ENCODE data around the gene GSTM3. TPM values are rescaled to one million over a fixed set of nuclear protein-coding genes. Genes with fewer than 3 reads are reported as not detected.

Gene GSTM3
- total RNA-seq, 1 experiment from 2014 or later = 10.6 TPM

GRCh38 chr1:109770331-109771095 is 29.7 kb upstream of the GSTM3 start:
- no peaks in the 10 kb centered on the region for H3K27me3 Mint-ChIP-seq (ENCODE audit: insufficient read depth, unreplicated experiment)
- no TSS peak for BruUV-seq (replicated peaks)
- ChIA-PET POLR2A (no interaction called here), CTCF (interaction anchor here (0.6 kb wide), 1 partner anchor 52 kb away, joined by 3 read pairs; no protein-coding TSS in a partner anchor)
- H3K9me3 Mint-ChIP-seq (ENCODE audit: unreplicated experiment) = no peaks in the 10 kb centered on the region
- peaks cover 5% of the 10 kb centered on the region for H3K4me1 ChIP-seq
- H3K9me3 ChIP-seq = no peaks in the 10 kb centered on the region
- intact Hi-C loops (cut with micrococcal nuclease; ENCODE audit: unreplicated experiment) = loop anchor here (5.0 to 10.0 kb wide), 4 partner anchors 38 to 144 kb away; partner anchors contain the start of genes CSF1 and GSTM4
- H3K36me3 Mint-ChIP-seq (ENCODE audit: insufficient read depth, unreplicated experiment) = peaks cover 6% of the 10 kb centered on the region
- H3K4me1 Mint-ChIP-seq (ENCODE audit: low read depth, unreplicated experiment) = no peaks in the 10 kb centered on the region
- H3K27ac Mint-ChIP-seq (ENCODE audit: unreplicated experiment) = peak overlapping the region; percentile 29
- no peak overlapping the region for H3K4me3 ChIP-seq (ENCODE audit: low read depth, low read length)
- H3K4me3 Mint-ChIP-seq (ENCODE audit: unreplicated experiment) = no peak overlapping the region
- DNase-seq = no peak
- no peaks in the 10 kb centered on the region for H3K27me3 ChIP-seq (replicated peaks; ENCODE audit: control insufficient read depth, insufficient read depth, low read length)
- H3K36me3 ChIP-seq (ENCODE audit: control insufficient read depth, insufficient read depth, low read length) = no peaks in the 10 kb centered on the region
- TF ChIP-seq CTCF (IDR thresholded peaks at IDR 0.05; ENCODE audit: insufficient read depth in 1 of 2, low read depth in 1 of 2, low read length in 1 of 2, severe bottlenecking in 1 of 2, unreplicated experiment in 1 of 2) = no peak

GRCh38 chr1:109769330-109770078 is 28.7 kb upstream of the GSTM3 start:
- no peak overlapping the region for H3K4me3 Mint-ChIP-seq (ENCODE audit: unreplicated experiment)
- POLR2A ChIA-PET = no interaction called here

More at GRCh38 chr1:109769330-109770078, 28.7 kb upstream of the GSTM3 start:
- H3K36me3 ChIP-seq (ENCODE audit: control insufficient read depth, insufficient read depth, low read length) = no peaks in the 10 kb centered on the region
- intact Hi-C loops (cut with micrococcal nuclease; ENCODE audit: unreplicated experiment) = loop anchor here (5.0 to 10.0 kb wide), 4 partner anchors 37 to 145 kb away; partner anchors contain the start of genes CSF1 and GSTM4
- H3K4me1 Mint-ChIP-seq (ENCODE audit: low read depth, unreplicated experiment) = no peaks in the 10 kb centered on the region
- CTCF ChIA-PET = no interaction called here
- H3K9me3 Mint-ChIP-seq (ENCODE audit: unreplicated experiment) = no peaks in the 10 kb centered on the region
- peaks cover 6% of the 10 kb centered on the region for H3K4me1 ChIP-seq
- BruUV-seq (replicated peaks) = no TSS peak
- peak overlapping the region; percentile 29 for H3K27ac Mint-ChIP-seq (ENCODE audit: unreplicated experiment)
- H3K4me3 ChIP-seq (ENCODE audit: low read depth, low read length) = no peak overlapping the region
- no peaks in the 10 kb centered on the region for H3K27me3 ChIP-seq (replicated peaks; ENCODE audit: control insufficient read depth, insufficient read depth, low read length)
- peak in 1 of 2 experiments; percentile 5 for DNase-seq
- TF ChIP-seq CTCF (IDR thresholded peaks at IDR 0.05; ENCODE audit: insufficient read depth in 1 of 2, low read depth in 1 of 2, low read length in 1 of 2, severe bottlenecking in 1 of 2, unreplicated experiment in 1 of 2) = no peak
- H3K36me3 Mint-ChIP-seq (ENCODE audit: insufficient read depth, unreplicated experiment) = peaks cover 4% of the 10 kb centered on the region
- H3K9me3 ChIP-seq = no peaks in the 10 kb centered on the region
- no peaks in the 10 kb centered on the region for H3K27me3 Mint-ChIP-seq (ENCODE audit: insufficient read depth, unreplicated experiment)
